ENCODE measurements around the gene ELN. TPM values are rescaled to one million over a fixed set of nuclear protein-coding genes. Genes with fewer than 3 reads are reported as not detected.

Gene ELN
- total and polyA plus RNA-seq, 9 of the 15 experiments (the other 6 are each of a cell fraction or from before 2014, with no cell fraction given), result 0.20 TPM; not detected in 8

GRCh38 chr7:74052628-74053027 is 24.7 kb downstream of the ELN start:
- Histone ChIP-seq H3K27ac (ENCODE audit: extremely low read depth, low read depth, low read length) (no peak overlapping the region), H3K9me1 (ENCODE audit: control insufficient read depth, insufficient read depth, low read length) (peaks cover 3% of the 10 kb centered on the region), H3K27me3 (ENCODE audit: control insufficient read depth in 2 of 2, insufficient read depth in 2 of 2, low read length in 2 of 2) (peaks cover 14 to 32% of the 10 kb centered on the region in 2 experiments; a peak in 4 of 5 replicates), H3K9me3 (replicated peaks; ENCODE audit: control insufficient read depth, insufficient read depth, low read depth, low read length) (no peaks in the 10 kb centered on the region), H3K79me2 (ENCODE audit: control insufficient read depth, insufficient read depth, low read length) (no peaks in the 10 kb centered on the region), H2AFZ (ENCODE audit: low read depth, low read length) (no peak overlapping the region), H4K20me1 (replicated peaks; ENCODE audit: control insufficient read depth, insufficient read depth, low read length) (peaks cover 13% of the 10 kb centered on the region; the same call in 1 of the 2 replicates), H3K4me2 (ENCODE audit: insufficient read depth, low read length) (no peak overlapping the region), H3K36me3 (ENCODE audit: control insufficient read depth, insufficient read depth, low read length) (no peaks in the 10 kb centered on the region), H3K4me1 (replicated peaks in 1 of 2; ENCODE audit: control insufficient read depth in 2 of 2, insufficient read depth in 2 of 2, low read length in 2 of 2) (peaks cover 0 to 16% of the 10 kb centered on the region in 2 experiments; a peak in 2 of 5 replicates), H3K9ac (ENCODE audit: insufficient read depth in 1 of 2, low read depth in 2 of 2, low read length in 2 of 2) (no peak overlapping the region), H3K4me3 (no peak overlapping the region)
- in situ Hi-C loops (cut with MboI) (no loop called here), intact Hi-C loops (cut with micrococcal nuclease) (loop anchor here (5.0 kb wide), 1 partner anchor 350 kb away; no protein-coding TSS in a partner anchor)
- ATAC-seq (no peak), FAIRE-seq (no peak), DNase-seq (ENCODE audit: extremely low read depth in 1 of 4, low spot score in 3 of 4) (no peak)
- ChIA-PET CTCF (ENCODE audit: low intra/inter-chr PET ratio) (interaction anchor here (0.8 to 2.9 kb wide), 2 partner anchors 342 to 348 kb away, joined by 3 to 26 read pairs; no protein-coding TSS in a partner anchor), POLR2A (no interaction called here)
- TF ChIP-seq FOXK2 (conservative IDR thresholded peaks at IDR 0.05 in 1 of 2, IDR thresholded peaks at IDR 0.05 in 1 of 2; ENCODE audit: low read depth in 2 of 2) (no peak), FIP1L1 (IDR thresholded peaks at IDR 0.05; ENCODE audit: low read depth, low read length, poor library complexity, severe bottlenecking) (no peak), MTA1 (IDR thresholded peaks at IDR 0.05; ENCODE audit: borderline replicate concordance) (0 out of 2 replicates have a peak, but pooled peaks have one; percentile 34), ZNF512 (tag; IDR thresholded peaks at IDR 0.05) (peak; percentile 92), ZNF174 (CRISPR knock-in tag; IDR thresholded peaks at IDR 0.05) (no peak), RCOR1 (IDR thresholded peaks at IDR 0.05; ENCODE audit: borderline replicate concordance in 1 of 2, low read depth in 2 of 2, low read length in 2 of 2) (no peak)
- BruUV-seq (replicated peaks), result no TSS peak
- 0% methylated on average over 1 of the region's 1 CpG for WGBS (ENCODE audit: insufficient coverage, low coverage, missing lambda C conversion rate)
